Panc1 (cell line): ENCODE results near the gene EPS8L1. TPM values are rescaled to one million over a fixed set of nuclear protein-coding genes. Genes with fewer than 3 reads are reported as not detected.

Experiments
- ATAC-seq: fragments of 200-7000 bp; cut with Tn5 transposase; 2 replicates; pipeline ENCODE4 v1.9.1; 2020; ENCODE audit warnings: mild to moderate bottlenecking, moderate library complexity
- BruUV-seq: library from RNA; stranded (reverse); fragments of 400-500 nt; replicated peaks from 2 replicates; lab custom pipeline; 2021; lab: Mats Ljungman, UMichigan
- CTCF ChIA-PET: fragments of 300-600 bp; sonication (Branson Sonifier 250); formaldehyde crosslinking; loops from one replicate; lab custom pipeline; 2022; ENCODE audit warnings: antibody characterized with exemption; lab: Charles Lee
- POLR2A ChIA-PET: fragments of 300-600 bp; sonication (Branson Sonifier 250); formaldehyde crosslinking; loops from one replicate; lab custom pipeline; 2022; ENCODE audit warnings: antibody characterized with exemption; lab: Charles Lee
- DNase-seq: peaks from one replicate; pipeline ENCODE4 v3.0.0-alpha.2; 2010; ENCODE audit warnings: low read depth, low spot score
- H3K27ac ChIP-seq: 2 replicates; pipeline ENCODE4 v1.5.1; 2011; ENCODE audit warnings: mild to moderate bottlenecking, low read length, inconsistent platforms
- H3K27me3 ChIP-seq: fragments of 200-500 bp; sonication (Bioruptor generic); 2 replicates; pipeline ENCODE4 v1.6.0; 2014; ENCODE audit warnings: low read length, inconsistent platforms; ENCODE audit not compliant: control insufficient read depth, insufficient read depth
- H3K36me3 ChIP-seq: fragments of 200-500 bp; sonication (Bioruptor generic); 2 replicates; pipeline ENCODE4 v1.5.1; 2014; ENCODE audit warnings: inconsistent platforms, mild to moderate bottlenecking, low read length, moderate library complexity; ENCODE audit not compliant: control insufficient read depth, insufficient read depth
- H3K4me1 ChIP-seq: 2 replicates; pipeline ENCODE4 v1.5.1; 2011; ENCODE audit warnings: inconsistent platforms, mild to moderate bottlenecking, low read length, moderate library complexity; ENCODE audit not compliant: control insufficient read depth, insufficient read depth
- H3K4me3 ChIP-seq, 2 experiments: 2 replicates each; pipeline ENCODE4 v1.5.1; 2011 to 2012; ENCODE audit warnings: low read depth in 2 of 2, low read length in 2 of 2, mild to moderate bottlenecking in 2 of 2, inconsistent platforms in 1 of 2, moderate library complexity in 1 of 2
- H3K9me3 ChIP-seq: fragments of 200-500 bp; sonication (Bioruptor generic); 2 replicates; pipeline ENCODE4 v1.5.1; 2014; ENCODE audit warnings: low read depth, mild to moderate bottlenecking, inconsistent platforms, low read length, moderate library complexity; ENCODE audit not compliant: control insufficient read depth, insufficient read depth
- CTCF ChIP-seq: fragments of 450-650 bp; IDR thresholded peaks from 2 replicates; pipeline ENCODE4 v1.5.1; 2017; ENCODE audit warnings: mild to moderate bottlenecking
- POLR2AphosphoS5 ChIP-seq: IDR thresholded peaks from 2 replicates; pipeline ENCODE4 v1.6.1; 2012; ENCODE audit warnings: mild to moderate bottlenecking, low read depth, low read length, moderate library complexity
- SIN3A ChIP-seq: IDR thresholded peaks from 2 replicates; pipeline ENCODE4 v1.6.1; 2012; ENCODE audit warnings: low read depth, mild to moderate bottlenecking, low read length, moderate library complexity, borderline replicate concordance; ENCODE audit not compliant: insufficient read depth
- TCF7L2 ChIP-seq: IDR thresholded peaks from 2 replicates; pipeline ENCODE4 v1.6.1; 2011; ENCODE audit warnings: mild to moderate bottlenecking, low read depth, low read length, inconsistent platforms
- in situ Hi-C: cut with HindIII; loops from 2 replicates; pipeline ENCODE4 v1.10.0; 2016; ENCODE audit warnings: low sequenced_read_pairs, low pct_unique_long_range_greater_than_20kb
- intact Hi-C: fragments of 100-400 bp; cut with micrococcal nuclease; formaldehyde crosslinking; loops from one replicate; pipeline ENCODE4 v1.10.0; 2022; ENCODE audit not compliant: unreplicated experiment
- total RNA-seq: library from RNA; stranded (reverse); gene quantifications from one replicate; pipeline ENCODE4 v1.2.1, GENCODE V29; 2021; ENCODE audit not compliant: unreplicated experiment
- TF ChIP-seq, protein P1 (sequence below), 2 experiments: IDR thresholded peaks; 2 replicates each; pipeline ENCODE4 v1.6.1; 2011 to 2012; ENCODE audit warnings: low read depth in 2 of 2, control low read depth in 1 of 2, low read length in 1 of 2, mild to moderate bottlenecking in 1 of 2, moderate library complexity in 1 of 2; ENCODE audit not compliant: insufficient read depth in 1 of 2

EPS8L1 gene
- total RNA-seq, 1 experiment from 2014 or later, result 11.0 TPM

- ChIA-PET CTCF (interaction anchor here (0.6 kb wide), 2 partner anchors 396 to 400 kb away, joined by 7 read pairs; no protein-coding TSS in a partner anchor), POLR2A (interaction anchor here (0.6 kb wide), 2 partner anchors 72 to 325 kb away, joined by 4 to 7 read pairs; no protein-coding TSS in a partner anchor)
- H3K27ac ChIP-seq, result peak overlapping the region; percentile 32
- intact Hi-C loops (no loop called here), in situ Hi-C loops (no loop called here)
- peaks cover 27% of the 10 kb centered on the region for H3K4me1 ChIP-seq
- H3K9me3 ChIP-seq, result no peaks in the 10 kb centered on the region
- ATAC-seq, result peak; percentile 86
- H3K36me3 ChIP-seq, result no peaks in the 10 kb centered on the region
- BruUV-seq, result no TSS peak
- peak overlapping the region; percentile 28 to 84 for H3K4me3 ChIP-seq
- TF ChIP-seq SIN3A (peak; percentile 76; the same call in 1 of the 2 replicates), POLR2AphosphoS5 (no peak), TCF7L2 (no peak)
- TF ChIP-seq, protein P1, sequence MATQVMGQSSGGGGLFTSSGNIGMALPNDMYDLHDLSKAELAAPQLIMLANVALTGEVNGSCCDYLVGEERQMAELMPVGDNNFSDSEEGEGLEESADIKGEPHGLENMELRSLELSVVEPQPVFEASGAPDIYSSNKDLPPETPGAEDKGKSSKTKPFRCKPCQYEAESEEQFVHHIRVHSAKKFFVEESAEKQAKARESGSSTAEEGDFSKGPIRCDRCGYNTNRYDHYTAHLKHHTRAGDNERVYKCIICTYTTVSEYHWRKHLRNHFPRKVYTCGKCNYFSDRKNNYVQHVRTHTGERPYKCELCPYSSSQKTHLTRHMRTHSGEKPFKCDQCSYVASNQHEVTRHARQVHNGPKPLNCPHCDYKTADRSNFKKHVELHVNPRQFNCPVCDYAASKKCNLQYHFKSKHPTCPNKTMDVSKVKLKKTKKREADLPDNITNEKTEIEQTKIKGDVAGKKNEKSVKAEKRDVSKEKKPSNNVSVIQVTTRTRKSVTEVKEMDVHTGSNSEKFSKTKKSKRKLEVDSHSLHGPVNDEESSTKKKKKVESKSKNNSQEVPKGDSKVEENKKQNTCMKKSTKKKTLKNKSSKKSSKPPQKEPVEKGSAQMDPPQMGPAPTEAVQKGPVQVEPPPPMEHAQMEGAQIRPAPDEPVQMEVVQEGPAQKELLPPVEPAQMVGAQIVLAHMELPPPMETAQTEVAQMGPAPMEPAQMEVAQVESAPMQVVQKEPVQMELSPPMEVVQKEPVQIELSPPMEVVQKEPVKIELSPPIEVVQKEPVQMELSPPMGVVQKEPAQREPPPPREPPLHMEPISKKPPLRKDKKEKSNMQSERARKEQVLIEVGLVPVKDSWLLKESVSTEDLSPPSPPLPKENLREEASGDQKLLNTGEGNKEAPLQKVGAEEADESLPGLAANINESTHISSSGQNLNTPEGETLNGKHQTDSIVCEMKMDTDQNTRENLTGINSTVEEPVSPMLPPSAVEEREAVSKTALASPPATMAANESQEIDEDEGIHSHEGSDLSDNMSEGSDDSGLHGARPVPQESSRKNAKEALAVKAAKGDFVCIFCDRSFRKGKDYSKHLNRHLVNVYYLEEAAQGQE (IDR thresholded peaks at IDR 0.05; ENCODE audit: insufficient read depth in 1 of 2, low read depth in 2 of 2, low read length in 1 of 2), result no peak
- no peaks in the 10 kb centered on the region for H3K27me3 ChIP-seq
- no peak for DNase-seq
Measured at GRCh38 chr19:55068950-55069864, 6.5 kb upstream of the EPS8L1 start.

DNA sequence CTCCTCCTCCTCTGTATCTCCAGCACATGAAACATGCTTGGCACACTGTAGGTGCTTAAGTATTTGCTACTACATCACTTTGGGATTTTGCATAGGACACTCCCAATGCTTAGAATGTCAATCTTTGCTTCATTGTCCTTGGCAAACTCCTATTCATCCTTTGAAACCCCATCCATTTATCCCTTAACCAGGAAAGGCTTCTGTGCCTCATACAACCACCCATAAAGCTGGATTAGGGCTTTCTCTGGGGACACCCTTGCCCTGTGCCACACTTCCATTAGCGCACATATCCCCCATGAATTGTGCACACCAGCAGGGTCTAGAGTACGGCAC lies 5.8 kb upstream of the EPS8L1 start:
- intact Hi-C loops, result no loop called here
- H3K27ac ChIP-seq, result peak overlapping the region; percentile 32
- POLR2A ChIA-PET, result interaction anchor here (0.6 kb wide), 1 partner anchor 72 kb away, joined by 7 read pairs; no protein-coding TSS in a partner anchor
- TF ChIP-seq POLR2AphosphoS5 (no peak), CTCF (no peak), TCF7L2 (no peak), SIN3A (no peak)
- TF ChIP-seq, protein P1 (IDR thresholded peaks at IDR 0.05; ENCODE audit: insufficient read depth in 1 of 2, low read depth in 2 of 2, low read length in 1 of 2), result no peak
- peak overlapping the region in 1 of 2 experiments; percentile 84; a peak in 3 of 4 replicates for H3K4me3 ChIP-seq
- no peak for ATAC-seq
- DNase-seq, result no peak
- no peaks in the 10 kb centered on the region for H3K9me3 ChIP-seq
- CTCF ChIA-PET, result interaction anchor here (0.6 kb wide), 1 partner anchor 397 kb away, joined by 7 read pairs; no protein-coding TSS in a partner anchor
- BruUV-seq, result no TSS peak
- H3K36me3 ChIP-seq, result no peaks in the 10 kb centered on the region
- in situ Hi-C loops, result no loop called here
- peaks cover 27% of the 10 kb centered on the region for H3K4me1 ChIP-seq
- H3K27me3 ChIP-seq, result no peaks in the 10 kb centered on the region
